Kidney (tissue), 14 donors: Measurements from ENCODE around the gene TMEM131. TPM values are rescaled to one million over a fixed set of nuclear protein-coding genes. Genes with fewer than 3 reads are reported as not detected.

Experiments used
- DNase-seq, 5 donors: peaks; one replicate each; pipeline ENCODE4 v3.0.0-alpha.2; 2013 to 2020
- FAIRE-seq: peaks from 2 replicates; lab custom pipeline; 2012; peaks lifted over from hg19 to GRCh38; lab: Jason Lieb, UNC
- H3K27ac ChIP-seq, 2 donors: one replicate each; pipeline ENCODE4 v1.7.0; 2013; ENCODE audit warnings: low read depth in 2 of 2, low read length in 2 of 2, inconsistent platforms in 1 of 2
- H3K27me3 ChIP-seq: one replicate; pipeline ENCODE4 v1.7.1; 2013; ENCODE audit warnings: low read length, inconsistent platforms; ENCODE audit not compliant: control insufficient read depth, insufficient read depth
- H3K36me3 ChIP-seq, 3 donors: one replicate each; pipeline versions ENCODE4 v1.7.0 to v1.7.1; 2013; ENCODE audit warnings: low read length in 3 of 3, control low read depth in 1 of 3, inconsistent platforms in 1 of 3; ENCODE audit not compliant: insufficient read depth in 3 of 3, control insufficient read depth in 2 of 3
- H3K4me1 ChIP-seq, 3 donors: one replicate each; pipeline versions ENCODE4 v1.7.0 to v1.7.1; 2013; ENCODE audit warnings: low read length in 3 of 3, inconsistent platforms in 1 of 3, low read depth in 1 of 3; ENCODE audit not compliant: control insufficient read depth in 2 of 3, insufficient read depth in 2 of 3
- H3K4me3 ChIP-seq, 3 donors: one replicate each; pipeline versions ENCODE4 v1.7.0 to v1.8.1; 2013; ENCODE audit warnings: low read length in 3 of 3, control low read depth in 1 of 3, inconsistent platforms in 1 of 3
- H3K9ac ChIP-seq, 3 donors: one replicate each; pipeline versions ENCODE4 v1.7.0 to v1.7.1; 2013; ENCODE audit warnings: low read length in 3 of 3, control low read depth in 1 of 3, inconsistent platforms in 1 of 3
- H3K9me3 ChIP-seq, 3 donors: one replicate each; pipeline versions ENCODE4 v1.7.0 to v1.7.1; 2013; ENCODE audit warnings: low read length in 3 of 3, control low read depth in 1 of 3, inconsistent platforms in 1 of 3; ENCODE audit not compliant: control insufficient read depth in 2 of 3, insufficient read depth in 1 of 3
- intact Hi-C: fragments of 100-400 bp; cut with DNase I; formaldehyde crosslinking; loops from one replicate; pipeline ENCODE4 v1.11.1; 2022
- polyA plus RNA-seq: library from polyadenylated mRNA; stranded (reverse); fragments of 350-450 nt; fragmentation: Illumina TruSeq; extraction: RNeasy Lipid Tissue Mini Kit (QIAGEN cat#74804); gene quantifications from one replicate; pipeline ENCODE4 v1.2.3, GENCODE V29; 2014; ENCODE audit warnings: low read depth, low replicate concordance; ENCODE audit not compliant: insufficient read depth
- total RNA-seq: library from RNA; stranded (reverse); fragmentation: NEBNext Ultra II Directional; extraction: Animal tissue kit (Norgen Biotek cat#: 25700); gene quantifications from one replicate; pipeline ENCODE4 v1.2.1, GENCODE V29; 2021
- TF ChIP-seq, protein P1 (sequence below): IDR thresholded peaks from 3 replicates; pipeline ENCODE4 v1.5.1; 2012; ENCODE audit warnings: mild to moderate bottlenecking, moderate library complexity, borderline replicate concordance; ENCODE audit not compliant: insufficient read depth; ENCODE audit errors: extremely low read depth
- donor health status: control.
- donor health status: control.
- donor health status: control.
- donor health status: control.
- donor health status: control.
- donor health status: DM: yes; HTN: yes; CAD: no.
- donor health status: Normal renal cell carcinoma (clear cell type).

TMEM131 gene
- total and polyA plus RNA-seq, 2 donors from 2014 or later, result 8.0 to 38.4 TPM

GRCh38 chr2:97998431-97999005, 2.8 kb upstream of the TMEM131 start:
- Histone ChIP-seq H3K4me3 (no peak overlapping the region), H3K36me3 (no peaks in the 10 kb centered on the region), H3K9me3 (no peaks in the 10 kb centered on the region), H3K4me1 (peaks cover 0 to 6% (median 2%) of the 10 kb centered on the region in 3 donors), H3K9ac (no peak overlapping the region), H3K27ac (no peak overlapping the region), H3K27me3 (no peaks in the 10 kb centered on the region)
- no peak for FAIRE-seq
- TF ChIP-seq, protein P1, sequence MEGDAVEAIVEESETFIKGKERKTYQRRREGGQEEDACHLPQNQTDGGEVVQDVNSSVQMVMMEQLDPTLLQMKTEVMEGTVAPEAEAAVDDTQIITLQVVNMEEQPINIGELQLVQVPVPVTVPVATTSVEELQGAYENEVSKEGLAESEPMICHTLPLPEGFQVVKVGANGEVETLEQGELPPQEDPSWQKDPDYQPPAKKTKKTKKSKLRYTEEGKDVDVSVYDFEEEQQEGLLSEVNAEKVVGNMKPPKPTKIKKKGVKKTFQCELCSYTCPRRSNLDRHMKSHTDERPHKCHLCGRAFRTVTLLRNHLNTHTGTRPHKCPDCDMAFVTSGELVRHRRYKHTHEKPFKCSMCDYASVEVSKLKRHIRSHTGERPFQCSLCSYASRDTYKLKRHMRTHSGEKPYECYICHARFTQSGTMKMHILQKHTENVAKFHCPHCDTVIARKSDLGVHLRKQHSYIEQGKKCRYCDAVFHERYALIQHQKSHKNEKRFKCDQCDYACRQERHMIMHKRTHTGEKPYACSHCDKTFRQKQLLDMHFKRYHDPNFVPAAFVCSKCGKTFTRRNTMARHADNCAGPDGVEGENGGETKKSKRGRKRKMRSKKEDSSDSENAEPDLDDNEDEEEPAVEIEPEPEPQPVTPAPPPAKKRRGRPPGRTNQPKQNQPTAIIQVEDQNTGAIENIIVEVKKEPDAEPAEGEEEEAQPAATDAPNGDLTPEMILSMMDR, result no peak
- intact Hi-C loops, result no loop called here
- DNase-seq, result no peak

- no peaks in the 10 kb centered on the region for H3K9me3 ChIP-seq
- H3K36me3 ChIP-seq, result no peaks in the 10 kb centered on the region
- DNase-seq (peak in 4 of 5 donors; percentile 54 to 72 (median 66)), FAIRE-seq (no peak)
- TF ChIP-seq, protein P1, result no peak
- no peak overlapping the region for H3K9ac ChIP-seq
- H3K4me1 ChIP-seq, result peaks cover 2 to 12% (median 4%) of the 10 kb centered on the region in 3 donors
- H3K27ac ChIP-seq, result no peak overlapping the region
- no peaks in the 10 kb centered on the region for H3K27me3 ChIP-seq
- H3K4me3 ChIP-seq, result no peak overlapping the region
- intact Hi-C loops, result no loop called here
These were observed 2.1 kb upstream of the TMEM131 start for GRCh38 chr2:97997784-97998392.

DNA sequence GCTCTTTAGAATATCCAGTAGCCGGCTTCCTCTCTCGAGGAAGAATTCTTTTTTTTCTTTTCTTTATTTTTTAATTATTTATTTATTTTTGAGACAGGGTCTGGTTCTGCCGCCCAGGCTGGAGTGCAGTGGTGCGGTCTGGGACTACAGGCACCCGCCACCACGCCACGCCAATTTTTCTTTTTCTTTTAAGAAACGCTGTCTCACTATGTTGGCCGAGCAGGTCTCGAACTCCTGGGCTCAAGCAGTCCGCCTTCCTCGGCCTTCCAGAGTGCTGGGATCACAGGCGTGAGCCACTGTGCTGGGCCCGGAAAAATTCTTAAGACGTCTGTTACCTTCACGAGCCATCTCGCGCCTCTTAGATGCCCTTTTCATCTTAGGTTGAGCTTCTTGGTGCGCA, 931 bp upstream of the TMEM131 start:
- peak overlapping the region; percentile 79 to 95 (median 86) for H3K4me3 ChIP-seq
- H3K9me3 ChIP-seq, result no peaks in the 10 kb centered on the region
- peak overlapping the region in 2 of 3 donors; percentile 48 to 65 for H3K9ac ChIP-seq
- no peaks in the 10 kb centered on the region for H3K27me3 ChIP-seq
- DNase-seq (peak in 1 of 5 donors; percentile 60), FAIRE-seq (no peak)
- H3K27ac ChIP-seq, result no peak overlapping the region
- intact Hi-C loops, result no loop called here
- peaks cover 2 to 12% (median 4%) of the 10 kb centered on the region in 3 donors for H3K4me1 ChIP-seq
- TF ChIP-seq, protein P1, result no peak
- no peaks in the 10 kb centered on the region for H3K36me3 ChIP-seq
